Measurements from ENCODE around the gene IYD. TPM values are rescaled to one million over a fixed set of nuclear protein-coding genes. Genes with fewer than 3 reads are reported as not detected.

The IYD gene
- polyA plus RNA-seq, 1 experiment = not detected

GRCh38 chr6:150380256-150380655 lies 11.4 kb downstream of the IYD start:
- Histone ChIP-seq H3K9me3 (ENCODE audit: control insufficient read depth, insufficient read depth, low read length) (no peaks in the 10 kb centered on the region), H3K27me3 (ENCODE audit: control insufficient read depth, insufficient read depth, low read length) (peaks cover 3% of the 10 kb centered on the region), H3K27ac (ENCODE audit: low read depth, low read length) (no peak overlapping the region), H3K4me3 (ENCODE audit: low read depth, low read length) (no peak overlapping the region)
- no peak for DNase-seq (ENCODE audit: low read depth, low spot score)
- POLR2A ChIA-PET = no interaction called here
- no peak for TF ChIP-seq CTCF (IDR thresholded peaks at IDR 0.05; ENCODE audit: low read depth, low read length)
- CTCF ChIA-PET = no interaction called here

GRCh38 chr6:150382171-150382570 lies 13.4 kb downstream of the IYD start:
- H3K27me3 ChIP-seq (ENCODE audit: control insufficient read depth, insufficient read depth, low read length) = peaks cover 3% of the 10 kb centered on the region
- H3K9me3 ChIP-seq (ENCODE audit: control insufficient read depth, insufficient read depth, low read length) = no peaks in the 10 kb centered on the region
- no peak overlapping the region for H3K27ac ChIP-seq (ENCODE audit: low read depth, low read length)
- H3K4me3 ChIP-seq (ENCODE audit: low read depth, low read length) = no peak overlapping the region
- POLR2A ChIA-PET = no interaction called here
- CTCF ChIA-PET = interaction anchor here (1.0 kb wide), 1 partner anchor 13 kb away, joined by 4 read pairs; no protein-coding TSS in a partner anchor
- TF ChIP-seq CTCF (IDR thresholded peaks at IDR 0.05; ENCODE audit: low read depth, low read length) = no peak
- no peak for DNase-seq (ENCODE audit: low read depth, low spot score)

- DNase-seq (ENCODE audit: low read depth, low spot score) = no peak
- Histone ChIP-seq H3K4me3 (ENCODE audit: low read depth, low read length) (no peak overlapping the region), H3K9me3 (ENCODE audit: control insufficient read depth, insufficient read depth, low read length) (no peaks in the 10 kb centered on the region), H3K27ac (ENCODE audit: low read depth, low read length) (no peak overlapping the region), H3K27me3 (ENCODE audit: control insufficient read depth, insufficient read depth, low read length) (no peaks in the 10 kb centered on the region)
- TF ChIP-seq CTCF (IDR thresholded peaks at IDR 0.05; ENCODE audit: low read depth, low read length) = no peak
- CTCF ChIA-PET = interaction anchor here (0.9 kb wide), 1 partner anchor 310 kb away, joined by 3 read pairs; no protein-coding TSS in a partner anchor
- POLR2A ChIA-PET = no interaction called here
Measured at GRCh38 chr6:150391414-150391813, 22.6 kb downstream of the IYD start.

- ChIA-PET CTCF (no interaction called here), POLR2A (no interaction called here)
- Histone ChIP-seq H3K4me3 (ENCODE audit: low read depth, low read length) (no peak overlapping the region), H3K9me3 (ENCODE audit: control insufficient read depth, insufficient read depth, low read length) (no peaks in the 10 kb centered on the region), H3K27ac (ENCODE audit: low read depth, low read length) (no peak overlapping the region), H3K27me3 (ENCODE audit: control insufficient read depth, insufficient read depth, low read length) (no peaks in the 10 kb centered on the region)
- DNase-seq (ENCODE audit: low read depth, low spot score) = no peak
- no peak for TF ChIP-seq CTCF (IDR thresholded peaks at IDR 0.05; ENCODE audit: low read depth, low read length)
Measured at GRCh38 chr6:150391890-150392289, 23.1 kb downstream of the IYD start.

- Histone ChIP-seq H3K4me3 (ENCODE audit: low read depth, low read length) (no peak overlapping the region), H3K27me3 (ENCODE audit: control insufficient read depth, insufficient read depth, low read length) (no peaks in the 10 kb centered on the region), H3K27ac (ENCODE audit: low read depth, low read length) (no peak overlapping the region), H3K9me3 (ENCODE audit: control insufficient read depth, insufficient read depth, low read length) (no peaks in the 10 kb centered on the region)
- CTCF ChIA-PET = interaction anchor here (5.2 kb wide), 1 partner anchor 312 kb away, joined by 98 read pairs; no protein-coding TSS in a partner anchor
- DNase-seq (ENCODE audit: low read depth, low spot score) = no peak
- TF ChIP-seq CTCF (IDR thresholded peaks at IDR 0.05; ENCODE audit: low read depth, low read length) = no peak
- POLR2A ChIA-PET = no interaction called here
Measured at GRCh38 chr6:150392452-150393220, 23.8 kb downstream of the IYD start.

Data from AG04450 (cell line).